ENCODE data around the gene STK32A. TPM values are rescaled to one million over a fixed set of nuclear protein-coding genes. Genes with fewer than 3 reads are reported as not detected.

STK32A gene
- total and polyA plus RNA-seq, 2 donors (not counting 1 experiment from before 2014, with no cell fraction given): not detected

DNA sequence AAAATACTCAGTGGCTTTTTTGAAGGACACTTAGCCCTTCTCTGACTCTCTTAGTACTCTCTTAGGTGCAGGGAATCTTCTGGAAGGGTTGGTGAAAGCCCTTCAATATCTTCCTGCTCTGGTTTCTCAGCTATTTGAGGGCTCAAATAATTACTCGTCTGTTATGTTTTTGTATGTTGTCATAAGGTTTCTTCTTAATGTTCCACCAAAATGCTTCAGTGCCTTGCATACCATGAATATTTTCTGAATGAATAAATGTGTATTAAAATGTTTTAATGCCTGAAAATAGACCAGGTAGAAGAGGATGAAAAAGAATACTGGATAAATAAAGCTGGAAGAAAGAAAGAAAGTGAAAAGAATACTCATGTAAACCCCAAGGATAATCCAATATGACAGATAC is 124.3 kb downstream of the STK32A start:
- Mint-ChIP-seq H3K4me1 (no peaks in the 10 kb centered on the region), H3K27me3 (no peaks in the 10 kb centered on the region), H3K27ac (no peak overlapping the region), H3K9me3 (ENCODE audit: insufficient read depth) (peaks cover 3% of the 10 kb centered on the region), H3K4me3 (no peak overlapping the region)
- H3K36me3 ChIP-seq (replicated peaks in 1 of 2; ENCODE audit: control extremely low read depth in 1 of 2, control insufficient read depth in 1 of 2, extremely low read depth in 1 of 2, insufficient read depth in 2 of 2, low read length in 1 of 2): no peaks in the 10 kb centered on the region
- no peak overlapping the region for H2AFZ ChIP-seq (ENCODE audit: insufficient read depth, low read depth, low read length, poor library complexity, severe bottlenecking)
- ChIA-PET CTCF (no interaction called here), POLR2A (no interaction called here)
- no peak overlapping the region for H3K4me3 ChIP-seq (ENCODE audit: control extremely low read depth in 1 of 5, extremely low read depth in 1 of 5, insufficient read depth in 1 of 5, low read depth in 2 of 5, low read length in 4 of 5)
- no peak for DNase-seq
- H3K79me2 ChIP-seq (ENCODE audit: control insufficient read depth, insufficient read depth, low read length): no peaks in the 10 kb centered on the region
- no peaks in the 10 kb centered on the region for H3K27me3 ChIP-seq (replicated peaks in 1 of 4; ENCODE audit: control extremely low read depth in 1 of 4, control insufficient read depth in 3 of 4, insufficient read depth in 4 of 4, low read length in 3 of 4)
- ATAC-seq (ENCODE audit: low read depth): no peak
- no peak overlapping the region for H3K4me2 ChIP-seq (replicated peaks; ENCODE audit: low read depth, low read length, poor library complexity, severe bottlenecking)
- no peak overlapping the region for H3K27ac ChIP-seq (ENCODE audit: low read length in 2 of 2)
- no peaks in the 10 kb centered on the region for H3K9me3 ChIP-seq (ENCODE audit: control extremely low read depth in 1 of 3, control insufficient read depth in 2 of 3, insufficient read depth in 1 of 3, low read length in 2 of 3)
- no CpG with 5 or more reads among the region's 1 CpG for whole genome bisulfite sequencing (ENCODE audit: insufficient coverage)
- H3K9ac ChIP-seq (ENCODE audit: low read length): no peak overlapping the region
- no peaks in the 10 kb centered on the region for H3K4me1 ChIP-seq (ENCODE audit: control insufficient read depth in 2 of 2, insufficient read depth in 2 of 2, low read length in 2 of 2)
- intact Hi-C loops (cut with micrococcal nuclease): no loop called here
- no peaks in the 10 kb centered on the region for H4K20me1 ChIP-seq (ENCODE audit: control insufficient read depth, insufficient read depth, low read length, poor library complexity, severe bottlenecking)
- no peak for TF ChIP-seq EZH2 (IDR thresholded peaks at IDR 0.05; ENCODE audit: borderline replicate concordance, insufficient read depth, low read depth, low read length, poor library complexity, severe bottlenecking)
- TF ChIP-seq, protein P1, sequence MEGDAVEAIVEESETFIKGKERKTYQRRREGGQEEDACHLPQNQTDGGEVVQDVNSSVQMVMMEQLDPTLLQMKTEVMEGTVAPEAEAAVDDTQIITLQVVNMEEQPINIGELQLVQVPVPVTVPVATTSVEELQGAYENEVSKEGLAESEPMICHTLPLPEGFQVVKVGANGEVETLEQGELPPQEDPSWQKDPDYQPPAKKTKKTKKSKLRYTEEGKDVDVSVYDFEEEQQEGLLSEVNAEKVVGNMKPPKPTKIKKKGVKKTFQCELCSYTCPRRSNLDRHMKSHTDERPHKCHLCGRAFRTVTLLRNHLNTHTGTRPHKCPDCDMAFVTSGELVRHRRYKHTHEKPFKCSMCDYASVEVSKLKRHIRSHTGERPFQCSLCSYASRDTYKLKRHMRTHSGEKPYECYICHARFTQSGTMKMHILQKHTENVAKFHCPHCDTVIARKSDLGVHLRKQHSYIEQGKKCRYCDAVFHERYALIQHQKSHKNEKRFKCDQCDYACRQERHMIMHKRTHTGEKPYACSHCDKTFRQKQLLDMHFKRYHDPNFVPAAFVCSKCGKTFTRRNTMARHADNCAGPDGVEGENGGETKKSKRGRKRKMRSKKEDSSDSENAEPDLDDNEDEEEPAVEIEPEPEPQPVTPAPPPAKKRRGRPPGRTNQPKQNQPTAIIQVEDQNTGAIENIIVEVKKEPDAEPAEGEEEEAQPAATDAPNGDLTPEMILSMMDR (IDR thresholded peaks at IDR 0.05): no peak

DNA sequence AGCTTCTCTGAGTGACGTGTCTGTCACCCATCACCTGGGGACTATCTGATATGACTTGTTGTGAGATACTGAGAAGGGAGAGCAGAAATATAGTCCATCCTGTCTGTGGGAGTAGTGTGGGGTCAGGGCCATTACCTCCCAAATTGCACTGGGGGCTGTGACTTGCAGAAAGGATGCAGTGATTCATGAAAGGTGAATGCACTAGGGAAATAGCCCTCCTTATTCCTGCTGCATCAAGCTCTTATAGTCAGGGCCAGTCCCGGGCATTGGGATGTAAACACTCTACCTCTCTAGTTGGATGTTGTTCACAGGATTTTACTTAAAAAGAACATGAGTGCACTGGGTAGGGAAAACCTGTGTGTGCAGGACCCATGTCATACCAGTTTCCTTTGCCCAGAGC is 124.8 kb downstream of the STK32A start:
- Mint-ChIP-seq H3K4me1 (no peaks in the 10 kb centered on the region), H3K9me3 (ENCODE audit: insufficient read depth) (peaks cover 3% of the 10 kb centered on the region), H3K27me3 (no peaks in the 10 kb centered on the region), H3K27ac (no peak overlapping the region), H3K4me3 (no peak overlapping the region)
- ATAC-seq (ENCODE audit: low read depth): no peak
- POLR2A ChIA-PET: no interaction called here
- H3K27me3 ChIP-seq (replicated peaks in 1 of 4; ENCODE audit: control extremely low read depth in 1 of 4, control insufficient read depth in 3 of 4, insufficient read depth in 4 of 4, low read length in 3 of 4): no peaks in the 10 kb centered on the region
- DNase-seq: no peak
- H3K4me3 ChIP-seq (ENCODE audit: control extremely low read depth in 1 of 5, extremely low read depth in 1 of 5, insufficient read depth in 1 of 5, low read depth in 2 of 5, low read length in 4 of 5): no peak overlapping the region
- CTCF ChIA-PET: no interaction called here
- H3K4me2 ChIP-seq (replicated peaks; ENCODE audit: low read depth, low read length, poor library complexity, severe bottlenecking): no peak overlapping the region
- 88% methylated on average over 1 of the region's 2 CpGs for WGBS (ENCODE audit: insufficient coverage)
- H3K9ac ChIP-seq (ENCODE audit: low read length): no peak overlapping the region
- intact Hi-C loops (cut with micrococcal nuclease): no loop called here
- TF ChIP-seq EZH2 (IDR thresholded peaks at IDR 0.05; ENCODE audit: borderline replicate concordance, insufficient read depth, low read depth, low read length, poor library complexity, severe bottlenecking): no peak
- TF ChIP-seq, protein P1 (IDR thresholded peaks at IDR 0.05): no peak
- H3K9me3 ChIP-seq (ENCODE audit: control extremely low read depth in 1 of 3, control insufficient read depth in 2 of 3, insufficient read depth in 1 of 3, low read length in 2 of 3): no peaks in the 10 kb centered on the region
- H3K27ac ChIP-seq (ENCODE audit: low read length in 2 of 2): no peak overlapping the region
- no peaks in the 10 kb centered on the region for H3K36me3 ChIP-seq (replicated peaks in 1 of 2; ENCODE audit: control extremely low read depth in 1 of 2, control insufficient read depth in 1 of 2, extremely low read depth in 1 of 2, insufficient read depth in 2 of 2, low read length in 1 of 2)
- no peak overlapping the region for H2AFZ ChIP-seq (ENCODE audit: insufficient read depth, low read depth, low read length, poor library complexity, severe bottlenecking)
- H3K4me1 ChIP-seq (ENCODE audit: control insufficient read depth in 2 of 2, insufficient read depth in 2 of 2, low read length in 2 of 2): no peaks in the 10 kb centered on the region
- H4K20me1 ChIP-seq (ENCODE audit: control insufficient read depth, insufficient read depth, low read length, poor library complexity, severe bottlenecking): no peaks in the 10 kb centered on the region
- no peaks in the 10 kb centered on the region for H3K79me2 ChIP-seq (ENCODE audit: control insufficient read depth, insufficient read depth, low read length)
